ENCODE results near the gene NAA20. TPM values are rescaled to one million over a fixed set of nuclear protein-coding genes. Genes with fewer than 3 reads are reported as not detected.

The NAA20 gene
- total RNA-seq, 1 experiment from 2014 or later = 81.5 TPM

GRCh38 chr20:20027284-20027683, 10.1 kb downstream of the NAA20 start:
- H3K27me3 Mint-ChIP-seq (ENCODE audit: insufficient read depth, unreplicated experiment) = no peaks in the 10 kb centered on the region
- no peak overlapping the region for H3K27ac Mint-ChIP-seq (ENCODE audit: unreplicated experiment)
- H3K36me3 ChIP-seq (ENCODE audit: control insufficient read depth, insufficient read depth, low read length) = no peaks in the 10 kb centered on the region; the same call in 1 of the 2 replicates
- DNase-seq = no peak
- BruUV-seq (replicated peaks) = no TSS peak
- peaks cover 9% of the 10 kb centered on the region for H3K4me1 Mint-ChIP-seq (ENCODE audit: low read depth, unreplicated experiment)
- H3K36me3 Mint-ChIP-seq (ENCODE audit: insufficient read depth, unreplicated experiment) = peaks cover 49% of the 10 kb centered on the region
- intact Hi-C loops (cut with micrococcal nuclease; ENCODE audit: unreplicated experiment) = no loop called here
- H3K4me1 ChIP-seq = no peaks in the 10 kb centered on the region
- TF ChIP-seq CTCF (IDR thresholded peaks at IDR 0.05; ENCODE audit: insufficient read depth in 1 of 2, low read depth in 1 of 2, low read length in 1 of 2, severe bottlenecking in 1 of 2, unreplicated experiment in 1 of 2) = no peak
- ChIA-PET POLR2A (no interaction called here), CTCF (no interaction called here)
- H3K27me3 ChIP-seq (replicated peaks; ENCODE audit: control insufficient read depth, insufficient read depth, low read length) = no peaks in the 10 kb centered on the region
- no peak overlapping the region for H3K4me3 ChIP-seq (ENCODE audit: low read depth, low read length)
- H3K9me3 ChIP-seq = no peaks in the 10 kb centered on the region
- H3K4me3 Mint-ChIP-seq (ENCODE audit: unreplicated experiment) = no peak overlapping the region
- H3K9me3 Mint-ChIP-seq (ENCODE audit: unreplicated experiment) = no peaks in the 10 kb centered on the region

DNA sequence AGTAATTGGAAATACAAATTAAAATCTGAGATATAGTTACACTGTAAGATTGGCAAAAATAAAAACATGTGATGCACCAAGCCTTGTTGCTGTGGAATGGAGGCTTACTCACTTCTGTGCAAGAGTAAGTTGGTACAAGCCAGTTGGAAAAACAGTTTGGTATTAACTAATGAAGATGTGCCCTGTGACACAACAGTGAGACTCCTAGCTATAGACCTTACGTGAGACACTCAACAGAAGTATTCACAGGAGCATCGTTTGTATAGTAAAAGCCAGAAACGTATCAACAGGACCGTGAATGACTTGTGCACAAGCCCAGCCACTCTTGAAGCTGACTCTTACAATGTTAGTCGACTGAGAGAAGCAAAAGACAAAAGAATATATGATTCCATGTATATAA, 14.6 kb downstream of the NAA20 start:
- H3K27me3 ChIP-seq (replicated peaks; ENCODE audit: control insufficient read depth, insufficient read depth, low read length) = no peaks in the 10 kb centered on the region
- H3K36me3 ChIP-seq (ENCODE audit: control insufficient read depth, insufficient read depth, low read length) = no peaks in the 10 kb centered on the region; the same call in 1 of the 2 replicates
- POLR2A ChIA-PET = no interaction called here
- H3K4me3 ChIP-seq (ENCODE audit: low read depth, low read length) = no peak overlapping the region
- intact Hi-C loops (cut with micrococcal nuclease; ENCODE audit: unreplicated experiment) = no loop called here
- H3K27ac Mint-ChIP-seq (ENCODE audit: unreplicated experiment) = no peak overlapping the region
- H3K27me3 Mint-ChIP-seq (ENCODE audit: insufficient read depth, unreplicated experiment) = no peaks in the 10 kb centered on the region
- no peaks in the 10 kb centered on the region for H3K4me1 ChIP-seq
- H3K9me3 ChIP-seq = no peaks in the 10 kb centered on the region
- TF ChIP-seq CTCF (IDR thresholded peaks at IDR 0.05; ENCODE audit: insufficient read depth in 1 of 2, low read depth in 1 of 2, low read length in 1 of 2, severe bottlenecking in 1 of 2, unreplicated experiment in 1 of 2) = no peak
- CTCF ChIA-PET = no interaction called here
- peaks cover 62% of the 10 kb centered on the region for H3K36me3 Mint-ChIP-seq (ENCODE audit: insufficient read depth, unreplicated experiment)
- DNase-seq = no peak
- no peak overlapping the region for H3K4me3 Mint-ChIP-seq (ENCODE audit: unreplicated experiment)
- BruUV-seq (replicated peaks) = no TSS peak
- H3K4me1 Mint-ChIP-seq (ENCODE audit: low read depth, unreplicated experiment) = no peaks in the 10 kb centered on the region
- H3K9me3 Mint-ChIP-seq (ENCODE audit: unreplicated experiment) = no peaks in the 10 kb centered on the region

DNA sequence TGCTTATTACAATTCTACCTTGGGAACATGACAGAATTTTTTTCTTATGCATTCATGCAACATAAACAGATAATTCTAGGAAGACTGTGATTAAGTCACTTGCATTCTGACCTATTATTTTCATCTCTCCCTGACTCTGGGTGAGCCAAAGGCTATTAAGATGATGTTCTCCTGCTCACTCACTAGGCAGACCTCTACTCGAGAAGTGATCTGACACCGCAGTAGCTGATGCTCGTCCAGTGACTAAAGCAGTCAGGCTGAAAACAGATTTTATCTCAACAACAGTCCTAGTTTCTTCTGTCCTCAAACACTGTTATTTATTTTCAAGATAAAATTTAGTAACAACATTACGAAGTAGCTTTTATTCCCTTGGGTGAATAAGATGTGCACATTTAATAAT, 17.3 kb downstream of the NAA20 start:
- Mint-ChIP-seq H3K4me3 (ENCODE audit: unreplicated experiment) (no peak overlapping the region), H3K27me3 (ENCODE audit: insufficient read depth, unreplicated experiment) (no peaks in the 10 kb centered on the region), H3K9me3 (ENCODE audit: unreplicated experiment) (no peaks in the 10 kb centered on the region), H3K4me1 (ENCODE audit: low read depth, unreplicated experiment) (peaks cover 12% of the 10 kb centered on the region), H3K27ac (ENCODE audit: unreplicated experiment) (no peak overlapping the region), H3K36me3 (ENCODE audit: insufficient read depth, unreplicated experiment) (peaks cover 67% of the 10 kb centered on the region)
- Histone ChIP-seq H3K36me3 (ENCODE audit: control insufficient read depth, insufficient read depth, low read length) (peaks cover 5% of the 10 kb centered on the region), H3K27me3 (replicated peaks; ENCODE audit: control insufficient read depth, insufficient read depth, low read length) (no peaks in the 10 kb centered on the region), H3K4me1 (0 out of 2 replicates have a peak, but pooled peaks cover 8% of the 10 kb centered on the region), H3K9me3 (no peaks in the 10 kb centered on the region), H3K4me3 (ENCODE audit: low read depth, low read length) (no peak overlapping the region)
- no peak for DNase-seq
- CTCF ChIA-PET = interaction anchor here (0.7 kb wide), 1 partner anchor 438 kb away, joined by 4 read pairs; no protein-coding TSS in a partner anchor
- TF ChIP-seq CTCF (IDR thresholded peaks at IDR 0.05; ENCODE audit: insufficient read depth in 1 of 2, low read depth in 1 of 2, low read length in 1 of 2, severe bottlenecking in 1 of 2, unreplicated experiment in 1 of 2) = no peak
- intact Hi-C loops (cut with micrococcal nuclease; ENCODE audit: unreplicated experiment) = loop anchor here (2.0 kb wide), 1 partner anchor 16 kb away; no protein-coding TSS in a partner anchor
- POLR2A ChIA-PET = no interaction called here
- no TSS peak for BruUV-seq (replicated peaks)
